ENCODE results near the gene IGFN1. TPM values are rescaled to one million over a fixed set of nuclear protein-coding genes. Genes with fewer than 3 reads are reported as not detected.

IGFN1 gene
- total RNA-seq, 6 experiments from 2014 or later = 0.02 to 0.18 (median 0.12) TPM; not detected in 3

Other genes starting within 250 kb of the IGFN1 start
- 1 to 10 TPM in 4 of 6 experiments, under 1 TPM in 2; 0.75 to 4.4 (median 1.4) TPM for gene KIF21B, start 167.1 kb upstream of the IGFN1 start, total RNA-seq
- gene CACNA1S, start 78.4 kb upstream of the IGFN1 start, total RNA-seq = under 1 TPM in 1 of 6 experiments, not detected in 5; 0.12 TPM
- not detected for gene ASCL5, start 63.6 kb upstream of the IGFN1 start, total RNA-seq
- 10 to 100 TPM; 27.0 to 47.4 (median 35.6) TPM for gene TMEM9, start 36.4 kb upstream of the IGFN1 start, total RNA-seq
- not detected for gene PKP1, start 92.7 kb downstream of the IGFN1 start, total RNA-seq
- 1 to 10 TPM in 1 of 6 experiments, under 1 TPM in 2, not detected in 3; 0.18 to 1.1 (median 0.24) TPM for gene TNNT2, start 186.9 kb downstream of the IGFN1 start, total RNA-seq
- gene LAD1, start 208.5 kb downstream of the IGFN1 start, total RNA-seq = 10 to 100 TPM; 12.2 to 26.7 (median 19.4) TPM
- 1 to 10 TPM in 1 of 6 experiments, under 1 TPM in 2, not detected in 3; 0.26 to 2.0 (median 0.37) TPM for gene TNNI1, start 230.9 kb downstream of the IGFN1 start, total RNA-seq